Measurements from ENCODE around the gene PPP2R5B.
A peak's percentile ranks its signal among the peaks of the same experiment; 100 is the strongest.

PPP2R5B gene

DNA sequence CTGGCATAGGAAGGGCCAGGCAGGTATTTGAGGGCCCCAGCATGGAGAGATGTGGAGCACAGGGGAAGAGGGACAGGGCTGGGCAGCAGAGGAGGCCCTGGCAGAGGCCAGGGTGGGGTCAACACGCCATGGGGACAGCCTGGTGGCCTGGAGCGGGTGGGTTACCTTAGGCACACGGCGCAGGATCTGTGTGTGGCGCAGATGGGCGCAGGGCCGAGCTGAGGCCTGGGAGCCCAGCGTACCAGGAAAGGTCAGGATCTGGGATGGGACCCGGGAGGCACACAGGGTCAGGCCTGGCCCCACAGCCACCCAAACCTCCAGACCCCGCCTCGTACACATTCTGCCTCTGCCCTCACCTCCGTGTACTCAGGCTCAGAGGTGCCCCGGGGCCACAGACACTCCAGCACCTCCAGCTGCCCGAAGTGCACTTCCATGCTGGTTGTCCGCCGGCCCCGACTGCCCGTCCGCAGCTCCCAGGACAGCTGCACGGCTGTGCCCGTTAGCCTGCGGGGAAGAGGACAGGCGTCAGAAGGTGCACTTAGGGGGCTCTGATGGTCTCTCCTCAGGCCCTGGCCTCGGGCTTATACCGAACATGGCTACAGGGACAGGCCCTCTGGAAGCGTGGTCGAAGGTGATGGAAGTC, 13.9 kb upstream of the PPP2R5B start:
- DNase-seq, result no peak

DNA sequence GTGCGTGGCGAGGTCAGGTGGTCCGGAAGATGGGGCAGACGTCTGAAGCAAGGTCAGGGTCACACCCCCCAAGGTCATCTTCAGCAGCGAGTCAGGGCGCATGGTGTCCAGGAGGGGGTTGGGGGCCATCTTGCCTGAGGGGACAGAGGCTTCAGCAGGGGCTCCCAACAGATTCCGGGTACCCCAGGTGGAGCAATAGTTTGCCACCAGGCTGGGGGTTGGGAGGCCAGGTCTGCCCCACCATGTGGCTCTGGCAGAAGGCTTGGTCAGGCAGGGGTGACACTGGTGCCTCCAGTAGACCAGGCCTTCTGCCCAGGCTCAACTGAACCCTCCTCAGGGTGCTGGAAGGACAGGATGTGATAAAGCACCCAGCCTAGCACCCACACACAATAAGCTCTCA, 13.3 kb upstream of the PPP2R5B start:
- DNase-seq, result no peak

GRCh38 chr11:64911689-64912088, 12.8 kb upstream of the PPP2R5B start:
- DNase-seq, result no peak

GRCh38 chr11:64913171-64913727, 11.2 kb upstream of the PPP2R5B start:
- no peak for DNase-seq

- no peak for DNase-seq
These were observed 10.4 kb upstream of the PPP2R5B start for GRCh38 chr11:64914123-64914522.

DNA sequence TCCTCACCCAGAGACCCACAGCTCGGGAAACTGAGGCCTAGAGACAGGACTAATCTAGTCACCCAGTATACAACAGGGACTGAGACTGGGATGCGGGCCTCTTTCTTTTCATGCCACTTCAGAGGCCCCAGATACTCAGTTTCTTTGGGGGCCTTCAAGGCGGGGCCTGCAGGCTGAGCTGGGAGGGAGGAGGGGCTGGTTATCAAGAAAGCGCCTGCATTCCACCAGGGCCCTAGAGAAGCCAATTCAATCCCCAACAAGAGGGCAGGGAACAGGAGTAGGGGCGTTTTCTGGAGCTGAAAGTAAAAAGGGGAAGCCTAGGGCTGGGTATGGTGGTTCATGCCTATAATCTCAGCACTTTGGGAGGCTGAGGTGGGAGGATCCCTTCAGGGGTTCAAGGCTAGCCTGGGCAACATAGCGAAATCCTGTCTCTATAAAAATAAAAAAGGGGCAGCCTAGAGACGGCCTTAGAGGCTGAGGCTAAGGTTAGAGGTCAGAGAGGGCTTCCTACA, 9.1 kb upstream of the PPP2R5B start:
- DNase-seq, result no peak

- no peak for DNase-seq
These were observed 8.3 kb upstream of the PPP2R5B start for GRCh38 chr11:64916040-64916774.

DNA sequence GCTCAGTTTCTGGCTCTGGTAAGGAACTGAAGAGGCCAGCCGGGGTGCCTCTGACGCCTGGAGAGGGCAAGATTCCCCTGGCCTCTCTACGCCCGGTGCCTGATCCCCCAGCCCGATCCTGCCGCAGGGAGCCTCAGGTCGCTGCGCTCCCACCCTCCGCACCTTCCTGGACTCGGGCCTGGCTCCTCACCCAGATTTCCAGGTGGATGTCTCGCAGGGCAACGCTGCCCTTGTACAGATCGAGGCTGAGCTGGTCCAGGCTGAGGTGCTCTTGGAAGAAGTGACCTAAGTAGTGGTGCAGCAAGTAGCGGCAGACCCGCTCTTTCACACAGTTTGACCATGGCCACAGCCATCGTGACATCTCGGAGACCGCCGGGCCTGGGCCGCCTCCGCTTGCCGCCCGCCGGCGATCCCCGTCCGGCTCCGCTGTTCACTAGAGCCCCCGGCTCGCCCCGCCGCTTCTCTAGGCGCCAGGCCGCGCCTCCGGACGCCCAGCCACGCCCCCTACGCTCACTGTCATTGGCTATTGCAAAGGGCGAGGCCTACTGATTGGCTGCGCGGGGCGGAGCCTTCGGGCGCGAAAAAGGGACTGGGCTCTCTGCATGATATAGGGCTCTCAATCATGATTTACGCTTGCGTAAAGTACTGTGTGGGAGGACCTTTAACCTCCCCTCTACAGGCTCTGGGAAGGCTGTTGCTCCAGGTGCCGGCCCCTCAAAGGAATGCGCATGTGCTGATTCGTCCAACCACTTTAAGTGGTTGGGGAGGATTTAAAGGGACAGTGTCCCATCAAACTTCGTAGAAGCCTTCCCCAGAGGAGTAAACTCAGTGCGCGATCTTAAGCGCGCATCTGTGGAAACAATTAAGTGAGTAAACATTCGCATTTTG, 7.5 kb upstream of the PPP2R5B start, which contains the start of gene ATG2A:
ATG2A (minus strand) TSS at position 435 of the 888 bp plus-strand sequence; CDS start at position 361, 74 bp downstream.
- peak; percentile 97 for DNase-seq

GRCh38 chr11:64917663-64917995, 6.9 kb upstream of the PPP2R5B start:
- no peak for DNase-seq

DNA sequence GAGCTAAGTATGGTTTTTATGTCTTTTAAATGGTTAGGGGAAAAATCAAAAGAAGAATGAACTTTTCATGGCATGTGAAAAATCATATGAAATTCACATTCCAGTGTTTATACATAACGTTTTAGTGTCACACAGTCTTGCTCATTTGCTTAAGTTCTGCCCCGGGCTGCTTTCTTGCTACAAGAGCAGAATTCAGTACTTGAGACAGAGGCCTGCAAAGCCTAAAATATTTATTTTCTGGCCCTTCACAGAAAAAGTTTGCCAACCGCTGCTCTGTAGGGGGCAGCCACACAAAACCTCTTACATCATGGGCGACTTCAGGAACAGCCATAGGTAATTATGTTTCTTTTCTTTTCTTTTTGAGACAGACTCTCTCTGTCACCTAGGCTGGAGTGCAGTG, 6.5 kb upstream of the PPP2R5B start:
- no peak for DNase-seq

- no peak for DNase-seq
These were observed 4.9 kb upstream of the PPP2R5B start for GRCh38 chr11:64919627-64920026.

- no peak for DNase-seq
These were observed 4.4 kb upstream of the PPP2R5B start for GRCh38 chr11:64920124-64920523.

- DNase-seq, result no peak
These were observed 3.1 kb upstream of the PPP2R5B start for GRCh38 chr11:64921384-64921783.

- DNase-seq, result no peak
These were observed 1.3 kb upstream of the PPP2R5B start for GRCh38 chr11:64923151-64923661.

DNA sequence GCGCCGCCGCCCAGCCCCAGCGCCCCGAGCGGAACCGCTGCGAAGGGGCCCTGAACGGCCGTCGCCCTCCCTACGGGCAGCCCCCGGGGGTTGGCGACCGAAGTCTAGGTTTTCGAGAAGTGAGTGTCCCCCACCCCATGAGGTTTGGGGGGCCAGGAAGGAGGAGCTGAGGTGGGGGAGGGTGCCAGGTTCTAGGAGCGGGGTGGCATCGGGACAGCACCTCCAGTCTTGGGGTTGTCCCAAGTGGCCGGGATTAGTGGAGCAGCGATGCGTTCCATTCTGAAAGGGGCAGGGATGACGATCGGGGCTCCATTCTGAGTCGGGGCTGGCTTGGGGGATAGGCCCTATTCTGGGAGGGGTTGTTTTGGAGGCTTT, 408 bp downstream of the PPP2R5B start:
- no peak for DNase-seq

DNA sequence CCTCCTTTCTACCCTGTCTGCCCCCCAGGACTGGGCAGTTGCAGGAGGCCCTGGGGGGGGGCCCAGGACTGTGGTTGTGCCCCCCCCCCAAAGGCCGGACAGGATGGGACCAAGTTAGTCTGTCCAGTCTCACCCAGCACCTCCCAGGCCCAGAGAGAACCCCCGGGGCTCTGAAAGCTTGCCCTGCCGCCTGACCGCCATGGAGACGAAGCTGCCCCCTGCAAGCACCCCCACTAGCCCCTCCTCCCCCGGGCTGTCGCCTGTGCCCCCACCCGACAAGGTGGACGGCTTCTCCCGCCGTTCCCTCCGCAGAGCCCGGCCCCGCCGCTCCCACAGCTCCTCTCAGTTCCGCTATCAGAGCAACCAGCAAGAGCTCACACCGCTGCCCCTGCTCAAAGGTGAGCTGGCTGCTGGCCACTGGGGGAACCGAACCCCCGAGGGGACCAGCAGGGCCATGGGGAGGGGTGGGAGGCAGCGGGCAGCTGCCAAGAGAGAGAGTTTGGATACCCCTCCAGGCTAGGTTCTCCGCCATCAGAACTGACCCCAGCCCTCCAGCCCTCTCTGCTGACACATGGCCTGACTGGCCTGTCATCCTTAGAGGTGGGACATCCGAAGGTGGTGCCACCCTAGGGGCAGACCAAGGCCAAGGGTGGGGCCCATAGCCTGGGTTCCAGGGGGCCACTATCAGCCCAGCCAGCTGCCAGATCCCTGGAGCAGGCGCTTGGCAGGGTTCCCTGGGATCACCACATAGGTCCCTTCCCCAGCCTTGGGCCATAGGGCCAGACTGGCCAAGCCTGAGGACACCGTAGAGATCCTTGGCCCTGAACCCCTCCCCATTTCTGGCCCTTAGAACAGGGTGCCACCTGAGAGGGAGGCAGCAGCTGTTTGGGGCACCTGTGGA, 1.3 kb downstream of the PPP2R5B start:
- DNase-seq, result no peak

- DNase-seq, result no peak
These were observed 2.2 kb downstream of the PPP2R5B start for GRCh38 chr11:64926689-64927088.

GRCh38 chr11:64928957-64929356, 4.5 kb downstream of the PPP2R5B start:
- DNase-seq, result no peak

GRCh38 chr11:64929625-64930024, 5.1 kb downstream of the PPP2R5B start:
- no peak for DNase-seq

- DNase-seq, result no peak
These were observed 5.9 kb downstream of the PPP2R5B start for GRCh38 chr11:64930340-64930739.

GRCh38 chr11:64931290-64931689, 6.8 kb downstream of the PPP2R5B start:
- DNase-seq, result no peak

- no peak for DNase-seq
These were observed 7.8 kb downstream of the PPP2R5B start for GRCh38 chr11:64932324-64932723.

Data from activated T-cell treated with anti-CD3 and anti-CD28 coated beads for 4 hours (primary cell).